GM21367 (cell line): ENCODE measurements around the gene SLC8A3.

ENCODE experiments used
- ATAC-seq: cut with Tn5 transposase; IDR thresholded peaks from one replicate; pipeline ENCODE4 v1.9.1; 2021; ENCODE audit not compliant: unreplicated experiment

Gene SLC8A3

DNA sequence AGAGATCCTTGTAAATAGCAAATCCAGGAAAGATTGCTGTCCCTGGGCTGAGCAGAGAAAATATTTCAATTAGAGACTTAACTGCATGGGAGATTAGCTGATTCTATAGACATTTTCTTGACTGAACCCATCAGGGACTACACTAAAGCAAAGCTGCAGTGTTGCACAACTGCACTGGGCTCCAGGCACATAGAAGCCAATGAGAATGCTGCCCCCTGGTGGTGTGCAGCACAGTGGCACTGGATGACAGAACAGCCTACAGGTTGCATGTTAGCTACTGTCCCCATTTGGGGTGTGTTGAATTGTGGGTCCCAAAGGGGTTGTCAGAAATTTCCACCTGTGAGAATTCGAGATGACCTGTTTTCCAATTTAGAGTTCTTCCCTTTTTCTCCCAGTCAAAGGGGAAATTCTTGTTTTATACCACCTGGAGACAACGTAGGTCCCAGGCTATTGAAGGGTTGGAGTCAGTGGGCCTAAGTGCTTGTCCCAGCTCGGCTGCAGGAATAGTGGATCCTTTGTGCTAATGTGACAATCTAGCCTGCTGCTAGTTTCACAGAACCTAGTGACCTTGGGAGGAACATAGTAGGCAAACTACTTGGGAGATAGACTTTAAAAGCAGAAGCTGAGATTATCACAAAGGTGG lies 114.7 kb downstream of the SLC8A3 start:
- no peak for ATAC-seq

DNA sequence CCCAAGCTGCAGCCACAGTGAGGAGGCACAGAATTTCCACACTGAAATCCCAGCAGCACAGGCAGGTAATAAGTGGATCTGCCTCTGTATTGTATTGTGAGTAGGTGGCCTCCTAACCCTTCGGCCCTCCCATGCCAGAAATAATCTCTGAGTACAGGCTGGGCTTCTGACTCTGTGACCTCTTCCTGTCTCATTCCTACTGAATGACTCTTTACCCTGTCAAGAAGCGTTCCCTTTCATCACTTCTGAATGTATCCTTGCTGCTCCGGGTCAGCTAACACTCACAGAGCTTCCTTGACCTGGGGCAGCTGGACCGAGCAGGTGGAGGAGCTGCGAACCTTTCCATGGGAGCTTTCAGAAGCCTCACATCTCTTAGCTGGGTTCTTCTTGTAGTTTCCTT lies 119.6 kb downstream of the SLC8A3 start:
- no peak for ATAC-seq

DNA sequence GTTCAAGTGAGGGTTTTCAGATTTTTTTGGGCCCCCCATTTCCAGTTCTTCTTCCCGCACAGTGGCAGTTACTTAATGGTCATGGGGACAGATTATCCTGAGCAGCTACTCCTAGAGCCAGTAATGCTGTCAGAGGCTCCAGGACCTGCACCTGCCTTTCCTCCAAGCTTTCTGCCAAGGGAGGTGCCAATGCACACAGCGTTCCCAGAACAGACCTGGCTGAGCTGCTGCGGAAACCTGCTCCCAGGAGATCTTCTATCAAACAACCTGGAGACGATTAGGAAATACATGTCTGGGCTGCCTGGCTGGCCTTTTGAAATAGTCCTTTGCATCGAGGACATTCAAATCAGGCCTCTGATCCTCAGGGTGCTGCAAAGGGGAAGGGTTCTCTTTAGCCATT lies 120.9 kb downstream of the SLC8A3 start:
- no peak for ATAC-seq

DNA sequence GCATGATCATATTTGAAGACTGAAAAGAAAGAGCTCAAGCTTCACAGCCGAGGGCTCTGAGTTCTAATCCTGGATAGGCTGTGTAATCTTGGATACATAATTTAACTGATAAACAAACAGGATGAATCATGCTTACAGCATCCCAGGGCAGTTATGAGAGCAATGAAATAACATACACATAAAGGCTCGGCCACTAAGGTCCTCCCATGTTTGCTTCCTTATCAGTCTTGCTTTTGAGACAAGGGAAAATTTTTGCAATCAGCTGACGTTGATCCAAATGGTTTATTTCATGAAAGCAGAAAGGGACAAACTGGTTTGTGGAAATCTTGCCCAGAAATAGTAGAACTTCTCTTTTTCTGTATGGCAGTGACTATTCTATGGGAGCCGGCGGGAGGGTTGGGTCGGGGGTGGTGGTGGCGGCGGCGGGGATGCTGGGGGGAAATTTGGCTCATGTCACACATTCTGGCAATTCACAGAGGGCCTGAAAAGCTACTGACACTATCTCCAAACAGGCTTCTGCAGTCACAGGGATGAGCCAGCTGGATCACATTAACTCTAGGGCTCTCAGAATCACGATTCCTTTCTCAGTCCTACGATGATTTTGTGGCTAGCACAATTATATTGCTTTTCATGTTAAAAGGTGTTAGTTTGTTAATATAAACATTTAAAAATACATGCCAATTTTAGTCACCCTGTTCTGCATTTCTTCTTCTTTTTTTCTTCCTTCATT lies 124.5 kb downstream of the SLC8A3 start:
- ATAC-seq: no peak

DNA sequence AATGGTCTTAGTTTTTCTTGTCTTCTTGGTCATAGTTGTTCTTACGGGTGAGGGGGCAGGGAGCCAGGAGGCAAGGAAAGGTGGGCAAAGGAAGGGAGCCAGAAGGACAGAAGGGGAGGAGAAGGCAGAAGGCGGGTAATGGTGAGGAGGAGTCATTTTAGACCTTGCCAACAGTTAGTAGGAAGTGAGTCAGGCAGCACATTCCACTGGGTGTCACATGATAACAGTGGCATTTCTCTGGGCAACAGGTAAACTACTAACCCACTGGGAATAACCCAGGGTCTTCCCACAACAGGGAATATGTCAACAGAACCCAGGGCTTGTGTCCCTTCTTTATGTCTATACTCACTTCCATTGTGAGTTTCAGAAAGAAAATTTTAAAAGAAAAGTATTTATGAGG lies 127.6 kb downstream of the SLC8A3 start:
- ATAC-seq: no peak

DNA sequence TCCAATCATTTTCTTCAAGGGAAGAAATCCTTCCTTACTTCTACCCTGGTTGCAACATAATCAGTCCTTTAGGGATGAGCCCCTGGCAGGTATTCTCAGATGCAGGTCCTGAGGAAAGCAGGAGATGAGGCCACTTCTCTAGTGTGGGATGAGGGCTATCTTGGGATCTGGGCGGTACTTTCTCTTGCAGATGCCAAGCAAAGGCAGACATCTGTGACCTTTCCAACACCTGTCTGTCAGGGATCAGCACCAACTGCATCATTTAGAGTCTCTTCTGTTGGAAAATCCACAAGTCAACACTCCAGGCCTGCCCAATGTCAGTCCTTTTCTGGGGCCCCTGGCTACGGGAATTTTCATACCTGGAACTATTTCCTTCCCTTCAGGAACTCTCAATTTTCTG lies 129.2 kb downstream of the SLC8A3 start:
- no peak for ATAC-seq

DNA sequence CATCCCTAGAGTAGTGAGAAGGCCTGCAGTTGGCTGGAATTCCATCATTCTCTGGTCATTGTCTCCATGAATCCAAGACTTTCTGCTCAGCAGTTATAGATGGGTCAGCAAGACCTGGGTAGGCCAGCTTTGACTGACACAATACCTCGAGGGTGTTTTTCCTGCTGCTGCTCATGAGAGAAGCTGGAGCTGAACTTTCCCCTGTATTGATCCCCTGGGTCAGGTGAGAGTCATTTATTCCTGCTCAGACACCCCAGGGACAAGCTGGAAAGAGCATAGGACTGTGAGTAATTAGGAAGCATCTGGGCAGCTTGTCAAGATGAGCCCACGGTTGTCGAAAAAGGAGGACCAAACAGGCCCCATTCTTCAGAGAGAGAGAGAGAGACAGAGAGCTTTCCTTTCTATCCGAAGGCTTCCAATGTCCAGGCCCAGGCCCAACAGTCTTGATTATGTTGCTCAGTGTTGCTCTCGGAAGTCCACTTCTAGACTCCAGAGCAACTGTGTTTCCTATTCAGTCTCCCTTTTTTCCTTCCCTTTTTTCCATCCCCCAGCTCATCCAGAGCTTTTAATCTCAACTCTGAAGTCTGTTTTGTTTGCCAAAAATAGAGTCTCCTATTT lies 131.1 kb downstream of the SLC8A3 start:
- ATAC-seq: no peak

DNA sequence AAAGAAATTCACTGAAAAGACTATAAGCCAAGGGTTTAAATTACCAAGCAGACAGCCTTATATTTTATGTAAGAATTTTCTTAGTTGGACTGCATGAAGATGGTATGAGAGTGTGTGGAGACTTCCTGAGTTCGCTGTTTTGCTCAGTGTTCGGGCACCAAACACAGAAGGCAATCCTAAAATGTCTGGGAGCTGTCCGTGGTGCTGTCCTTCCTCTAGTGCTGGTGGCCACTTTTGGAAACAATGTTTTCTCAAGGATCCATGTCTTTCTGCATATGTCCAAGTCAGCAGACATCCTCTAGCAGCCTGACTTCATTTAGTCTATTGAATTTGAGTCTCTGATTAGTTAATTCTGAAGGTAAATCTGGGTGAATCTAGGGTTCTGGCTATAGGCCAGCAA lies 135.8 kb downstream of the SLC8A3 start:
- ATAC-seq: no peak

DNA sequence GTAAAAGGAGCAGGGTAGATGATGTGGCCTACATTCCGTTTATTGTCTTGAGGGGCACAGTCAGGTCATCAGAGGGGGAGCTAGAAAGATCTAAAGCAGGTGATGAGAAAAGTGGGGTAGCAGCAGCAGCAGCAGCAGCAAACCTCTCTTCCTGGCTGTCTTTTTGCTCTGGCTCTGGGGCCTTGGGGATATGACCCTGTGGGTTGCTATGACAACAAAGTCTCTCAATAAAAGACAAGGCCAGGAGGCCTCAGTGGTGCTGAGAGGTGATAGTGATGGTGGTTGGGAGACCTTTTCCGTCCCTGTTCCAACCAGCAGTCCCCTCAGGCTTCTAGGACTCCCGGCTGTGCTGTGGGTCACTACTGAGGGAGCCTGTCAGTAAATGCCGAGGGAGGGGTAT lies 138.6 kb downstream of the SLC8A3 start:
- ATAC-seq: no peak

DNA sequence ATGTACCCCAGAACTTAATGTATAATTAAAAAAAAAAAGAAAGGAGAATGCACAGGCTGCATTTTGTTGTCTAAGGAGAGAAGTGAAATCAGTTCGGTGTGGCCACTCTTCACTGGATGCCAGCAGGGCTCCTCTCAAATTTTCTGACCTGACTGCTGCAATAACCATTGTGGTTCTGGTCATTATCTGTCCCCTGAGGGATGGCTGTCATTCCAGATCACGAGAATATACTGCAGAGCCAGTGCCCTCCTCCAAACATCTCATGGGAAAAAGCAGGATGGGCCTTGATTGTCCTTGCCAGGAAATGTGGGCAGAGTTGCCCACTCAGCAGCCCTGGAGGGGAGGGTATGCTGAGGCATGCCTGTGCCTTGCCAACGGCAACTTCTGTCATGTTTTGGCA lies 139.1 kb downstream of the SLC8A3 start:
- no peak for ATAC-seq

DNA sequence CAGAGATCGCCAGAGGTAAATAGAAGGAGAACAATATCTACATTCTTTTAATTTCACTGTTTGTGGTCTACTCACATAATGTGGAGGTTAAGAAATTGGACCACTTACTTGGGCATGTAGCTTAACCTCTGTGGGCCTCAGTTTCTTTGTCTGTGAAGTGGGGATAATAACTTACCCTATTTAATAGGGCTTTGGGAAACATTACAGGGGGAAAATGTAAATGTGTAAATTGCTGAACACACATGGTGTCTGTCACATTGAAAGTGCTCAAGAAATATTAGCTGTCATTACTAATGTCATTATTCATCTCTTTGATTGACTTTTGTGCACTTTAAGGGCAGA lies 140.5 kb downstream of the SLC8A3 start:
- ATAC-seq: no peak

DNA sequence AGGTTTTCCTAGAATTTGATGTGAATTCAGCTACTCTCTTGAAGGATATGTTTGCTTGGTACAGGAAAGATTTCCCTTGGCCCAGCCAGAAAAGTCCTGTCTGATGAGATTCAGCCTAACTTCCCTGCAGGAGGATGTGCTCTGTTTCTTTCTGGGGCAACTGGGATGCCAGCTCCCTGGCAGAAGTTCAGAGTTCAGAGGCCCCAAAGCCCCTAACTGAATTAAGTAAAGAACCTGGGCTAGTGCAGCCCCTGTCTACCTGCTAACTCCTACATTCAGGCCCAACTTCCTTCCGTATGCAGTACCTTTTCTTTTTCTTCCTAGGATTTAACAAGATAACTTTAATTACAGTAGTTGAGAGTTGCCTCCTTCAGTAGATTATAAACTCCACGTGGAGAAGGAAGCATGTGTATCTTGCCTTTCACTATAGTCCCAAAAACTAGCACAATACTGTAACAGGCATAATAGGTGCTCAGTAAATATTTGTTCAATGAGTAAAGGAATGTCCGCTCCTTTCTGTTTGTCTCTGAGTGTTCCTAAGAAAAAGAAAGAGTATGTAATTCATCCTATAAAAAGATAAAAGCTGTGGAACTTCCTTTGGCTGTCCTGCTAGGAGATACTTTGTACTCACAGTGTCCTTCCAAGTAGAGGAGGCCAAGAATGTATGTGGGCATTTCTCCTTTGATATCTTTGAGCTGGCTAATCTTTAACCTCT lies 141.0 kb downstream of the SLC8A3 start:
- ATAC-seq: no peak

DNA sequence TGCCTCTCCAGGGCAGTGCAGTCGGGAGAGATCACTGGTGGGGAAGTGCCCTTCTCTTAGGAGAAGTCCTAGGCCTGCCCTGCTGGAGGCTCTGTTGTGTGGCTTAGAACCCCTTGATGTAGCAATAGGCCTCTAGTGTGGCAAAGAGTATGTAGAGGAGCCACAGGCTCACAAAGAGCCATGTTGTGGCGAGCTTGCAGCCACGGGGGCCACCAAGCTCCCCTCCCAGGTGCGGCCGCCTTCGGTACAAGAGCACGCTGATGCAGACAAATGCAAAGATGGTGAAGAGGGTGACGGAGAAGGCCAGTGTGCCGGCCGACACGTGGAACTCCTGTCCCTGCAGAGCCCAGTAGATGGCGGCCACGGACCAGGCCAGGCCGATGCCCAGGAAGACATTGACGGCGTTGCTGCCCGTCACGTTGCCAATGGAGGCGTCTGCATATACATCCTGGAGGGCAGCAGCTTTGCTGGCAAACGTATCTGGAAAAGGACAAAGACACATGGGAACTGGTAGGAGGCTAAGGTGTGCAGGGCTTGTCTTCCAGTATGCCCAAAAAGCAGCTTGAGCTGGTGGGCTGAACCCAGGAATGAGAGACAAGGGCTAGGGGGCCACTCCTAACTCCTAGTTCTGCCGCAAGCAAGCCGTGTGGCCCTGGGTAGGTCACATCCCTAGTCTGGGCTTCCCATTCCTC lies 142.8 kb downstream of the SLC8A3 start:
- ATAC-seq: no peak

DNA sequence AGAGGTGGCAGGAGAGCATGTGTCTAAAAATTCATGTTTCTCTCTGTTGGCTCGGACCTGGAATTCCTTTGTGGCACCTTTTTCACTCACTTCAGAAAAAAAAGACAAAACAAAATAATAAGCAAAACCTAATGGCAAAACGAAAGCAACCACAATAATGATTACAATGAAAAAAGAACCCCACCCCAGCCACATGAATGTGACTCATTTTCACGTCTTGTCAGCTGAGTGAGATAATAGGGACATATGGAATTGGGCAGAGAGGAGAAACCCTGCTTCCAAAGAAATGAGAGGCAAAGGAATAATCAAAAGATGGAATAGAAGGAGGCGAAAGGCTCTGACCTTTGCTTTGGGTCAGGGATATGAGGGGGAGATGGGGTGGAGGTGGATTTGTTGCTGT lies 143.4 kb downstream of the SLC8A3 start:
- no peak for ATAC-seq

DNA sequence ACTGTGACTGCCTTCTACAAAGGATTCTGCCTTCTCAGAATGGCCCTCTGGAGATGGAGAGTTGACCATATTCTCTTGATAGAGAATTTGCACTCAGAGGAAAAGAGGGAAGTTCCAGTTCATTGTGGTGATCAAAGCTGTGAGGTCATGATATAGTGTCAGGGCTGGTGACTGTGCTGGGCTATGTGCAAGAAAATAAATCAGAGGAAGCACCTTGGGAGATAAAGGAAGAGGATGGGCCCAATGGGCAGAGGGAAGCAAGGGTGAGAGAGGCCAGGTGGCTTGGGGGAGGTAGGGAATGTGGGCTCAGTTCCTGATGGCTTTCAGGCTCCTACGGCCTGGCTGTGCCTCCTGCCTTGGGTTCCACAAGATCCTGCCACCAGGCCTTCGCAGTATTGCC lies 145.8 kb downstream of the SLC8A3 start:
- no peak for ATAC-seq

DNA sequence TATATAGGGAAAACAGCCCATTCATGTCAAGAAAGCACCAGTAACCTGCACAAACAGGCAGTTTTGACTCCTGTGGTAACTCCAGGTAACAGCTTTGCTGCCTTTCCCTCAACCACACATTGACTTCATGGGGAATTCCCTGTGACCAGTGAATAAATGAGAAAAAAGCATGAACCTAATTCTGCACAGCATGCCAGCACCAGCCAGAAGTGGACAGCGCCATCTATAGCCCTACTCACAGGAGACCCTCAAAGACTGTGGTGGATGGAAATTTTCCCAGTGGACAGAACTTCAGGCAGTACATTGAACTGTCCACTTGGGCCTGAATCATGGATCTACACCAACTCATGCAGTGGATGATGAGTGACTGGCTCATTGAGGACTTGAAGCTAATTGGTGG lies 152.1 kb downstream of the SLC8A3 start:
- ATAC-seq: no peak

DNA sequence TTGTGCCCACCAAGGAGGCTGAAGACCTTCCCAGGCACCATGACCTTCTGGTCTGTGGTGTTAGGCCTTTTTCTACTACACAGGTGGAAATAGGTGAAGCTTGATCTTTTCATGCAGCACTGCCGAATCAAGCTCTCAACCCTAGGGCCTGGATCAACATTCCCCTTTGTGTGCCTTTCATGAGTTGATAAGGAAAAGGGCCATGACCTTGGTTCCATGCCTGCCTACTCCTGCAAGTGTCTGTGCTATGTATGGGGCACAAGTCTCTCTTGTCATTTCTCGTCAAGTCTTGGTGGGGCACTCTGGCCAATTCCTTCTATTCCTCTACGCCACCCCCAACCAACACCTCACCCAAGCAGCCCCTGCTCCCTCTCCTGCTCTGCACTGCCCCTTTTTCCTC lies 154.5 kb downstream of the SLC8A3 start:
- no peak for ATAC-seq

DNA sequence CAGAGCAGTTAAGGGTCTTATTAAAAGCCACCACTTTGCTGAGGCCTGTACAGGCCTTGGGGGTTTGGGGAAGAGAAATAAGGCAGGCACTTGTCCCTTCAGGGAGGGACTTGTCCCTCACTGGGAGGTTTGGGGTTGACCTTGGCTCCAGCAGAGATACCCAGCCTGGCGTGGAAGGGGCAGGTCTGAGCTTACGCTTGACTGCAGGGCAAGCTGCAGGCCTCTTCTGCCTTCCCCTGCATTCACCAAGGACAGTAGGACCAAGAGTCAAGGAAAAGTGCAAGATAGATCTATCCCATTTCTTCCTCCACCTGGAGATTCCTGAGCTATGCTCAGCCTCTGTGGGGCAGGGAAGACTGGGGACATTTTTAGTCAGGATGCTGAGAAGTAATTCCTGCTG lies 155.2 kb downstream of the SLC8A3 start:
- no peak for ATAC-seq

DNA sequence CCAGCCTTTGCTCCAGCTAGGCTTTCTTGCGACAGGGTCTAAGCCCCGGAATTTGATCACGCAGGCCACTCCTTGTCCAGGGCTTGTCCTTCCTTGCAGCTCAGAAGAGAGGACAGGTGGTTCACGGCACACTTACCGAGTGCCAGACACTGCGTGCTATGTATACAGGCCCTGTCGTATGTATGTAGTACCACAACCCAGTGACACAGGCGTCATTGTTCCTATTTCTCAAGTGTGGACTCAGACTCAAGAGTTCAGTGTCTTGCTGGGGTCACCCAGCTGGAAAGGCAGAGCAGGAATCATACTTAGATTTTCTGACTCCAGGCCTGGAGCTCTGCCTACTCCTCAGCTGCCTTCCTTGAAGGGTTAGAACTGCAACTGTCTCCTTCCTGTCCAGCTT lies 155.6 kb downstream of the SLC8A3 start:
- no peak for ATAC-seq

DNA sequence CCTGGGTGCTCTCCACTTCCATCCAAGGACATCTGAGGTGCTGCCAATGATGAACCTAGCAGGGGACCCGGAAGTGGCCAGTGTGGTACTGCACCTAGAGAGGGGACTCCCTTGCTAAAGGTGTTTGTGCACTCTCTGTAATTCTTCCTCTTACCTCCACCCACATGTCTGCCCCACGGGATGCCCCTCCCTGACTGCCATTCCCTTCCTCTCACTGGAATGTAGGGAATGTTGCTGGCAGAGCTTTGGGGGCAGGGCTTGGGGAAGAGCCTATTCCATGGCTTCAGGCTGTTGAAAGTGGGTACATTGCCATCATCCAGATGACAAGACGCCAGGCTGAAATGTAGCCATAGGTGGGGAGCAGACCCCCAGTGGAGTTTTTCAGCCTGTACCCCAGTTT lies 156.3 kb downstream of the SLC8A3 start:
- ATAC-seq: no peak

DNA sequence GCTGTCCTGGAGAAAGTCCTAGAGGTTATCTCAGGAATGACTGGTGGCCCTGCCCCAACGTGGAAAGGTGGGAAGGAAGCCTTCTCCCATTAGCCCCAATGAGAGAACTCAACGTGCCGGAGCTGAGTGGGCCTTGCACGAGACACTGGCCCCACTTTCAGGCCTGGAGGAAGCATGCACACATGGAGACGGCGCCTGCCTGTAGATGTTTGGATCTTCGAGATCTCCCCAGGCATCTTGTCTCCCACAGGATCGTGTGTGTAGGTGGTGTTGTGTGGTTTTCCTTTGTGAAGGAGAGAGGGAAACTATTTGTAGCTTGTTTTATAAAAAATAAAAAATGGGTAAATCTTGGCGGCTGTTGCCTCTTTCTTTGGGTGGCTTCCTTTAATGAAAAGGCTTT lies 156.7 kb downstream of the SLC8A3 start:
- ATAC-seq: no peak
